HG02938 (cell line): ENCODE measurements around the gene KLHL29.
"Not testable (repeated sequence)": the region's sequence is repeated elsewhere in the genome, so short reads cannot be mapped to it uniquely, and the experiment has no call there.

Experiments
- ATAC-seq: cut with Tn5 transposase; IDR thresholded peaks from one replicate; pipeline ENCODE4 v1.9.1; 2021; ENCODE audit warnings: mild to moderate bottlenecking, moderate library complexity; ENCODE audit not compliant: unreplicated experiment

The KLHL29 gene

DNA sequence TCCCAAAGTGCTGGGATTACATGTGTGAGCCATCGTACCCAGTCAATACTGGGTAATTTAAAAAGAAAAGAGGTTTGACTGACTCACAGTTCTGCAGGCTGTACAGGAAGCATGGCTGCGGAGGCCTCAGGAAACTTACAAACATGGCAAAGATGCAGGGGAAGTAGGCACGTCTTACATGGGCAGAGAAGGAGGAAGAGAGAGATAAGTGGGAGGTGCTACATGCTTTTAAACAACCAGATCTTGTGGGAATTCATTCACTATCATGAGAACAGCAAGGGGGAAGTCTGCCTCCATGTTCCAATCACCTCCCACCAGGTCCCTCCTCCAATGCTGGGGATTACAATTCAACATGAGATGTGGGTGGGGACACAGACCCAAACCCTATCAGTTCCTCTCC lies 349.4 kb downstream of the KLHL29 start:
- ATAC-seq: no peak

DNA sequence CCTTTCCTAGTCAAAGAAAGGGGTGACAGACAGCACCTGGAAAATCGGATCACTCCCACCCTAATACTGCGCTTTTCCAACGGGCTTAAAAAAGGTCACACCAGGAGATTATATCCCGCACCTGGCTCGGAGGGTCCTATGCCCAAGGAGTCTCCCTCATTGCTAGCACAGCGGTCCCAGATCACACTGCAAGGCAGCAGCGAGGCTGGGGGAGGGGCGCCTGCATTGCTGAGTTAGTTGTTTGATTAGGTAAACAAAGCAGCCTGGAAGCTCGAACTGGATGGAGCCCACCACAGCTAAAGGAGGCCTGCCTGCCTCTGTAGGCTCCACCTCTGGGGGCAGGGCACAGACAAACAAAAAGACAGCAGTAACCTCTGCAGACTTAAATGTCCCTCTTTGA lies 351.8 kb downstream of the KLHL29 start:
- ATAC-seq: not testable (repeated sequence)

- peak; percentile 24 for ATAC-seq
Measured at GRCh38 chr2:23745068-23745725, 360.2 kb downstream of the KLHL29 start.

DNA sequence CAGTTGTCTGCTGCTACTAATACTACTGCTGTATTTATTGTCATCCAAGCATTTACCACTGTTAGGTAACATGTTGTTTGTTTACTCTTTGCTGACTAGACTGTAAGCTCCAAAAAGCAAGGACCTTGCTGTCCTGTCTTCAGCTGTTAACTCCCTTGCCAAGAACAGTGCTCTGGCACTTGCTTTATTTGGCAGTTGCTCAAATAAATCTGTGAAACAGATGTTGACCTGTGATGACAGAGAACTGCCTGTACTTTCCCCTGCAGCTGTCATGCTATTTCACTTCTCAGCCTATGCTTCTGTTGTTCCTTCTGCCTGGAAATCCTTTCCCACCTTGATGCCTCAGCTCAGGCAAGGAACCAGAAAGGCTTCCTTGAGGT lies 360.7 kb downstream of the KLHL29 start:
- ATAC-seq: peak; percentile 56

DNA sequence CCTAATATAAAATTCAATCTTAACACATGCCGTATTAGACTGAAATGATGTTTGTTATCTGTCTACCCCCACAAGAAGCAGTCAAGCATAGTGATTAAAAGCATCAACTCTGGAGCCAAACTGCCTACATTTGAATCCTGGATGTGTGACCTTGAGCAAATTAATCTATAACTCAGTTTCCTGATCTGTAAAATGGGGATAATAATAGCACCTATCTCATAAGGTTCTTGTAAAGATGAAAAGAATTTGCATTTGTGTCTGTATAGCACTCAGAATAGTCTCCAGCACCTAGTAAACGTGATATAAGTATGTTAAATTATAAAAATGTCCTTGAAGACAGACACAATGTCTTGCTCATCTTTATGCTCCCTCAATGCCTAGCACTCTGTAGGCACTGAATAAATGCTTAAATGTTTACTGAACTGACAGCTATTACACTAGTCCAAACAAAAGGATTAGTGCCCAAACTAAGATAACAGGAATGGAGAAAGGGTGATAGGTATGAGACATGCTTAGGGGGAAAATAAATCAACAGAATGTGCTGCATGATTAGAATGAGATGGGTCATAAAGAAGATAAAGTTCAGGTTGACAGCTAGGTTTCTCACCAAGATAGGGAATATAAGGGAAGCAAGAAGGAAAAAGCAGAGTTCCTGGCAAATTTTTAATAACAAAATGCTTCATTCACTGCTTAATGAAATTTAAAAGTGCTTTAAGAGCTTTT lies 361.3 kb downstream of the KLHL29 start:
- peak; percentile 38 for ATAC-seq

- no peak for ATAC-seq
Measured at GRCh38 chr2:23751747-23752265, 366.8 kb downstream of the KLHL29 start.

- no peak for ATAC-seq
Measured at GRCh38 chr2:23753291-23754010, 368.5 kb downstream of the KLHL29 start.

DNA sequence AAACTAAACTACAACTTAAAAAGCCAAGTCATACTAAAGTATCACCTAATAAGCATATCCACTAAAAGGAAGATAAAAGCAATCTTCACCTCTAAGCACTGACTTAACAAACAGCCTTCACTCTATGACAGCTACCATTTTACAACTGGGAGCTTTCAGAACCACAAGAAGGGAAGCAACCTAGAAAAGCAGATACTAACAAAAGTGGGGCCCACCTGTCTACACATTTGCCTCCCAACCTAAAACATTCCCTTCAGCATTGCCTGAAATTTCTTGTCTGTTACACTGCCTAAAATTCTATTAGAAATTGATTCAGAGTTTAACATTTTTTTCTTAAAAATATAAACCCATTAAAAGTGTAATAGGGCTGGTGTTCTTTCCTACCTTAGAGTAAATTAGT lies 370.0 kb downstream of the KLHL29 start:
- no peak for ATAC-seq

DNA sequence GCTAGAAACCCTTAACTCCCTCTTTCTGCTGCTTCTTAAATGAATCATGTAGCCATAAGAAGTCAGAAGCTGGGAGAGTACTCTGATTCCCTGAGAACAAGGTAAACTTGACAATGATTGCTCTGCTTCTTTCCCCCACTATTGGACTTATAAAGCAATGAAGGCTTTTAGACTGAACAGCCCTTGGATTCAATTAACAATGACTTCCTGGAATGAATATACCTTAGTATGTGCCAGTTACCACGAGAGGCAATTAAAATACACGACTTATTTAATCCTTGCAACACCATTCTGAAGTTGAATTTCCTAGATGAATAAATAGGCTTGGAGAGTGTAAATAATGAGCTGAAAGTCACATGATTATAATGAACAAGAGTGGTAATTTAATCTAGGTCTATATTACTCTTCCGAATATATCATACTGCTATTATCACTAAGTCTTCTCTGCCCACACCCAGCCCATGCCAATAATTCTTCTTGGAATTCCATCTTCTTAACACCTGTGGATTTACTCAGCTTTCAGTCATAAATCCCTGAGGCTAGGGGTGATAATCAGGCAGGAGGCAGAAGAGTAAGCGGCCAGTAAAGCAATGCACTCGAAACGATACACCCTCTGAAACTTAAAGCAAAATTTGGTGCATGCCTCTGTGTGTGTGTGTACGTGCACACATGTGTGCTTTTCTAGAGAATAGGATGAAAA lies 371.8 kb downstream of the KLHL29 start:
- no peak for ATAC-seq

DNA sequence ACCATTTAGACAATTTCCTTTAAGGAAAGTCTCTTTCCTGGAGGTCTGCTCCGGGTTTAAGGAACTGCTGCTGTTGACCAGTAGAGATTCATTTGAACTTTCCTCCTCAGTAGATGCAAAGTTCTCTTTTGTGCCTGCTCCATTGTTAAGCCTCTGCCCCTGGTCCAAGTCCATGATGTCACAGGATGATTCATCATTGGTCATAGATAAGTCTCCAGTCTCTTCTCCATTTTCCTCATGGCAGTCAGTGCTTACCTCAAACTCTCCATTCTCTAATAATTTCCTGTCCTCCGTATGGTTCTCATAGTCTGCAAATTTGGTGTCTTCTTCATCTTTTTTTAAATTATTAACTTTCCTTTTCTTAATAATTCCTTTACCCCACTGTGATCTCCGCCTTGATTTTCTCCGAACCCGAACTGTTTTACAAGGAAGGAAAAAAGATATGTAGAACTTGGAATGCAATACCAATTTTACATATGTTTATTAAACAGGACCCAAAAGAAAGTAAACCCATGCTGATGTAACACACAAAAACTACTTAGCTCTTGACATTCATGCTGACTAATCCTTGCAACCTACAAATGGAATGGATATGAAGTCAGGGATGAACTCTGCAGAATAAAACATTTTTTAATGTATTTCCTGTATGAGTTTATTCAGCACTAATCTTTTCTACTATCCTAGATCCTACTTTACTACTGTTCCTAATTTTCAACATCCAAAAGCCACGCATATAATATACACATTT lies 372.9 kb downstream of the KLHL29 start:
- ATAC-seq: no peak
